SK-N-SH treated with all-trans-retinoic acid at 6 μM for 48 hours (cell line): ENCODE measurements around the gene ATP6V1F.
A peak's percentile ranks its signal among the peaks of the same experiment; 100 is the strongest.

Source experiments
- ATAC-seq: fragments of 200-7000 bp; cut with Tn5 transposase; 3 replicates; pipeline ENCODE4 v1.9.1; 2020; ENCODE audit warnings: mild to moderate bottlenecking, moderate library complexity
- ARNTL ChIP-seq: fragments of 450-650 bp; formaldehyde crosslinking; IDR thresholded peaks from 2 replicates; pipeline ENCODE4 v1.5.0; 2020; ENCODE audit warnings: low read depth, mild to moderate bottlenecking, moderate library complexity, borderline replicate concordance
- BACH2 ChIP-seq: fragments of 250-450 bp; sonication (Bioruptor Pico); IDR thresholded peaks from 2 replicates; pipeline ENCODE4 v1.9.0; 2021; ENCODE audit warnings: mild to moderate bottlenecking, borderline replicate concordance
- CREB5 ChIP-seq: fragments of 250-450 bp; sonication (Bioruptor Pico); IDR thresholded peaks from 2 replicates; pipeline ENCODE4 v1.5.1; 2020; ENCODE audit warnings: low read depth, mild to moderate bottlenecking, moderate library complexity
- CSDC2 ChIP-seq: fragments of 250-450 bp; sonication (Bioruptor Pico); IDR thresholded peaks from 2 replicates; pipeline ENCODE4 v1.5.0; 2020; ENCODE audit warnings: mild to moderate bottlenecking, moderate library complexity
- CSRNP3 ChIP-seq: fragments of 250-450 bp; sonication (Bioruptor Pico); IDR thresholded peaks from 2 replicates; pipeline ENCODE4 v1.5.1; 2021; ENCODE audit warnings: mild to moderate bottlenecking, moderate library complexity
- ESRRG ChIP-seq: fragments of 250-450 bp; sonication (Bioruptor Pico); IDR thresholded peaks from 2 replicates; pipeline ENCODE4 v1.6.1; 2021; ENCODE audit warnings: mild to moderate bottlenecking
- GLIS3 ChIP-seq: fragments of 250-450 bp; sonication (Bioruptor Pico); IDR thresholded peaks from 2 replicates; pipeline ENCODE4 v1.5.0; 2020; ENCODE audit warnings: mild to moderate bottlenecking, moderate library complexity
- PATZ1 ChIP-seq: fragments of 250-450 bp; sonication (Bioruptor Pico); IDR thresholded peaks from 2 replicates; pipeline ENCODE4 v1.8.0; 2020; ENCODE audit warnings: mild to moderate bottlenecking, moderate library complexity, borderline replicate concordance
- POU6F1 ChIP-seq: fragments of 250-450 bp; sonication (Bioruptor Pico); IDR thresholded peaks from 2 replicates; pipeline ENCODE4 v1.8.0; 2021; ENCODE audit warnings: low read depth, mild to moderate bottlenecking, moderate library complexity, borderline replicate concordance
- PPARA ChIP-seq: fragments of 250-450 bp; sonication (Bioruptor Pico); IDR thresholded peaks from 2 replicates; pipeline ENCODE4 v1.5.0; 2020; ENCODE audit warnings: mild to moderate bottlenecking, borderline replicate concordance
- RARB ChIP-seq: fragments of 250-450 bp; sonication (Bioruptor Pico); IDR thresholded peaks from 2 replicates; pipeline ENCODE4 v1.8.0; 2021; ENCODE audit warnings: mild to moderate bottlenecking, moderate library complexity
- SNAI2 ChIP-seq: fragments of 250-450 bp; sonication (Bioruptor Pico); IDR thresholded peaks from 2 replicates; pipeline ENCODE4 v1.5.0; 2020; ENCODE audit warnings: mild to moderate bottlenecking, moderate library complexity
- TCF4 ChIP-seq: fragments of 250-450 bp; sonication (Bioruptor Pico); IDR thresholded peaks from 2 replicates; pipeline ENCODE4 v1.8.0; 2021; ENCODE audit warnings: mild to moderate bottlenecking, moderate library complexity, borderline replicate concordance
- TSHZ2 ChIP-seq: fragments of 250-450 bp; sonication (Bioruptor Pico); IDR thresholded peaks from 2 replicates; pipeline ENCODE4 v1.5.0; 2020; ENCODE audit warnings: mild to moderate bottlenecking, moderate library complexity
- ZC3H10 ChIP-seq: fragments of 250-450 bp; sonication (Bioruptor Pico); IDR thresholded peaks from 2 replicates; pipeline ENCODE4 v1.5.1; 2021; ENCODE audit warnings: mild to moderate bottlenecking, moderate library complexity
- ZFP30 ChIP-seq: fragments of 450-650 bp; formaldehyde crosslinking; IDR thresholded peaks from 2 replicates; pipeline ENCODE4 v1.5.0; 2022; ENCODE audit warnings: mild to moderate bottlenecking, moderate library complexity
- ZNF565 ChIP-seq: fragments of 450-650 bp; formaldehyde crosslinking; conservative IDR thresholded peaks from 2 replicates; pipeline ENCODE4 v1.5.0; 2020; ENCODE audit warnings: low read depth, mild to moderate bottlenecking, moderate library complexity
- ZNF70 ChIP-seq: fragments of 450-650 bp; formaldehyde crosslinking; IDR thresholded peaks from 2 replicates; pipeline ENCODE4 v1.5.0; 2020; ENCODE audit warnings: mild to moderate bottlenecking, moderate library complexity
- ZNF8 ChIP-seq: fragments of 450-650 bp; formaldehyde crosslinking; IDR thresholded peaks from 2 replicates; pipeline ENCODE4 v1.5.0; 2020; ENCODE audit warnings: mild to moderate bottlenecking, moderate library complexity

The ATP6V1F gene

GRCh38 chr7:128833148-128833945 is 29.3 kb upstream of the ATP6V1F start:
- ATAC-seq = peak; percentile 45

GRCh38 chr7:128833946-128834325 is 28.7 kb upstream of the ATP6V1F start:
- ATAC-seq = peak; percentile 20
- TF ChIP-seq ZC3H10 = no peak
- TF ChIP-seq ZFP30 (CRISPR knock-in tag) = no peak
- no peak for TF ChIP-seq CSDC2 (CRISPR knock-in tag)
- no peak for TF ChIP-seq POU6F1 (CRISPR knock-in tag)
- TF ChIP-seq ZNF8 (CRISPR knock-in tag) = no peak

More at GRCh38 chr7:128833148-128833945, 29.3 kb upstream of the ATP6V1F start:
- no peak for TF ChIP-seq CREB5 (CRISPR knock-in tag)
- no peak for TF ChIP-seq ZNF8 (CRISPR knock-in tag)
- TF ChIP-seq TCF4 (CRISPR knock-in tag) = no peak
- TF ChIP-seq CSDC2 (CRISPR knock-in tag) = no peak
- no peak for TF ChIP-seq ZNF70 (CRISPR knock-in tag)
- TF ChIP-seq ESRRG = no peak
- TF ChIP-seq PATZ1 (CRISPR knock-in tag) = peak; percentile 21; the same call in 1 of the 2 replicates
- TF ChIP-seq ZFP30 (CRISPR knock-in tag) = no peak
- TF ChIP-seq, all 23 proteins: peak for 1

- no peak for ATAC-seq
- TF ChIP-seq ARNTL (CRISPR knock-in tag) (no peak), TSHZ2 (CRISPR knock-in tag) (no peak), GLIS3 (CRISPR knock-in tag) (no peak), CSDC2 (CRISPR knock-in tag) (no peak), POU6F1 (CRISPR knock-in tag) (no peak), BACH2 (no peak), PPARA (no peak), CREB5 (CRISPR knock-in tag) (no peak), CSRNP3 (CRISPR knock-in tag) (no peak), ZFP30 (CRISPR knock-in tag) (no peak), ZNF8 (CRISPR knock-in tag) (no peak), SNAI2 (CRISPR knock-in tag) (no peak), ZNF565 (CRISPR knock-in tag) (no peak), ZNF70 (CRISPR knock-in tag) (no peak), RARB (CRISPR knock-in tag) (no peak), TCF4 (CRISPR knock-in tag) (no peak)
These were observed 27.4 kb upstream of the ATP6V1F start for GRCh38 chr7:128835231-128835751.
